GM23338 (cell line): Measurements from ENCODE around the gene RAD51D. TPM values are rescaled to one million over a fixed set of nuclear protein-coding genes. Genes with fewer than 3 reads are reported as not detected.

ENCODE experiments used
- ATAC-seq: fragments of 200-7000 bp; cut with Tn5 transposase; 3 replicates; pipeline ENCODE4 v1.9.1; 2020
- DNase-seq: peaks from one replicate; pipeline ENCODE4 v3.0.0-alpha.2; 2015; ENCODE audit warnings: low spot score
- H2AFZ ChIP-seq: fragments of 200-600 bp; sonication (generic); 2 replicates; pipeline ENCODE4 v1.8.0; 2016; ENCODE audit warnings: antibody characterized with exemption, mild to moderate bottlenecking, moderate library complexity
- H3F3A ChIP-seq: fragments of 200-600 bp; sonication (generic); replicated peaks from 2 replicates; pipeline ENCODE4 v1.8.0; 2017; ENCODE audit warnings: antibody characterized with exemption, mixed run types, low read depth
- H3K27ac ChIP-seq: fragments of 200-600 bp; sonication (generic); 2 replicates; pipeline ENCODE4 v1.6.1; 2016; ENCODE audit warnings: low read depth
- H3K27me3 ChIP-seq: fragments of 200-600 bp; sonication (generic); 2 replicates; pipeline ENCODE4 v1.8.0; 2016; ENCODE audit warnings: mild to moderate bottlenecking, mixed run types, moderate library complexity; ENCODE audit not compliant: insufficient read depth
- H3K36me3 ChIP-seq: fragments of 200-600 bp; sonication (generic); 2 replicates; pipeline ENCODE4 v1.8.0; 2016; ENCODE audit warnings: mild to moderate bottlenecking; ENCODE audit not compliant: insufficient read depth
- H3K4me1 ChIP-seq: fragments of 200-600 bp; sonication (generic); 2 replicates; pipeline ENCODE4 v1.8.0; 2016; ENCODE audit warnings: mild to moderate bottlenecking, moderate library complexity; ENCODE audit not compliant: insufficient read depth
- H3K4me2 ChIP-seq: fragments of 200-600 bp; sonication (generic); 2 replicates; pipeline ENCODE4 v1.7.1; 2017; ENCODE audit warnings: mixed run types
- H3K4me3 ChIP-seq: fragments of 200-600 bp; sonication (generic); 2 replicates; pipeline ENCODE4 v1.6.1; 2016; ENCODE audit warnings: mixed run types
- H3K79me2 ChIP-seq: fragments of 200-600 bp; sonication (generic); replicated peaks from 2 replicates; pipeline ENCODE4 v1.8.0; 2017; ENCODE audit warnings: mild to moderate bottlenecking; ENCODE audit not compliant: insufficient read depth
- H3K9me2 ChIP-seq: fragments of 200-600 bp; sonication (generic); 2 replicates; pipeline ENCODE4 v1.8.0; 2017; ENCODE audit not compliant: insufficient read depth
- H4K20me1 ChIP-seq: fragments of 200-600 bp; sonication (generic); replicated peaks from 2 replicates; pipeline ENCODE4 v1.8.0; 2017; ENCODE audit warnings: mild to moderate bottlenecking; ENCODE audit not compliant: insufficient read depth
- H3K27ac Mint-ChIP-seq: 2 replicates; pipeline ENCODE4 v1.8.0; 2020; ENCODE audit warnings: inconsistent platforms, mild to moderate bottlenecking, moderate library complexity, mixed read lengths
- H3K27me3 Mint-ChIP-seq: 3 replicates; pipeline ENCODE4 v1.8.0; 2022; ENCODE audit warnings: low read depth, mild to moderate bottlenecking, moderate library complexity, mixed read lengths, inconsistent platforms; ENCODE audit not compliant: insufficient read depth, poor library complexity
- H3K36me3 Mint-ChIP-seq: 3 replicates; pipeline ENCODE4 v1.8.0; 2021; ENCODE audit warnings: low read depth, mild to moderate bottlenecking, inconsistent platforms, moderate library complexity, mixed read lengths
- H3K4me1 Mint-ChIP-seq: 3 replicates; pipeline ENCODE4 v1.8.0; 2020; ENCODE audit warnings: mild to moderate bottlenecking, inconsistent platforms, mixed read lengths
- H3K4me3 Mint-ChIP-seq: 3 replicates; pipeline ENCODE4 v1.8.0; 2021; ENCODE audit warnings: moderate library complexity, mild to moderate bottlenecking, inconsistent platforms, mixed read lengths
- H3K9me3 Mint-ChIP-seq: 3 replicates; pipeline ENCODE4 v1.8.0; 2020; ENCODE audit warnings: moderate library complexity, mild to moderate bottlenecking, inconsistent platforms, mixed read lengths
- CREB1 ChIP-seq: fragments of 250-450 bp; sonication (Bioruptor Pico); IDR thresholded peaks from 2 replicates; pipeline ENCODE4 v1.5.0; 2020; ENCODE audit warnings: low read depth, mild to moderate bottlenecking, moderate library complexity
- CTCF ChIP-seq, 2 experiments: fragments of 200-600 bp in 1 of 2; sonication (generic) in 1 of 2; conservative IDR thresholded peaks; 2 replicates each; pipeline versions ENCODE4 v1.5.1 to v1.6.1; 2016 to 2017; ENCODE audit warnings: antibody characterized with exemption in 2 of 2, low read depth in 2 of 2, mild to moderate bottlenecking in 2 of 2, moderate library complexity in 1 of 2
- EZH2 ChIP-seq: fragments of 200-600 bp; sonication (generic); IDR thresholded peaks from one replicate; pipeline ENCODE4 v1.8.0; 2017; ENCODE audit warnings: antibody characterized with exemption, mild to moderate bottlenecking, low read depth; ENCODE audit not compliant: unreplicated experiment
- EZH2phosphoT487 ChIP-seq: fragments of 200-600 bp; sonication (generic); IDR thresholded peaks from one replicate; pipeline ENCODE4 v1.8.1; 2018; ENCODE audit warnings: antibody characterized with exemption; ENCODE audit not compliant: unreplicated experiment
- STAT1 ChIP-seq: IDR thresholded peaks from one replicate; pipeline ENCODE4 v1.6.1; 2016; ENCODE audit warnings: antibody characterized with exemption; ENCODE audit not compliant: unreplicated experiment
- ZNF114 ChIP-seq: fragments of 250-450 bp; sonication (Bioruptor Pico); IDR thresholded peaks from 2 replicates; pipeline ENCODE4 v1.5.0; 2020; ENCODE audit warnings: mild to moderate bottlenecking, moderate library complexity
- polyA plus RNA-seq: library from polyadenylated mRNA; unstranded; fragments of >200 nt; fragmentation: Nextera tagmentation; extraction: Ambion mirVana; gene quantifications from 2 replicates; pipeline ENCODE4 v1.2.1, GENCODE V29; 2016
- total RNA-seq: library from RNA; depleted of rRNA; stranded (reverse); fragments of >200 nt; shearing (Covaris generic); gene quantifications from 2 replicates; pipeline ENCODE4 v1.2.3, GENCODE V29; 2014
- TF ChIP-seq, protein P1 (sequence below): IDR thresholded peaks from one replicate; pipeline ENCODE4 v1.6.1; 2018; ENCODE audit warnings: antibody characterized with exemption; ENCODE audit not compliant: unreplicated experiment
- TF ChIP-seq, protein P2 (sequence below): IDR thresholded peaks from 2 replicates; pipeline ENCODE4 v1.6.1; 2016; ENCODE audit warnings: antibody characterized with exemption

Gene RAD51D
- total and polyA plus RNA-seq, 2 experiments from 2014 or later, result 5.9 to 11.0 TPM

GRCh38 chr17:35142467-35142796 lies 22.8 kb upstream of the RAD51D start:
- Histone ChIP-seq H3K4me1 (peaks cover 6% of the 10 kb centered on the region; the same call in 1 of the 2 replicates), H3K27ac (no peak overlapping the region), H3K79me2 (peaks cover 27% of the 10 kb centered on the region), H3K36me3 (peaks cover 19% of the 10 kb centered on the region), H2AFZ (peak overlapping the region; percentile 95), H4K20me1 (peaks cover 18% of the 10 kb centered on the region), H3K9me2 (no peaks in the 10 kb centered on the region), H3F3A (0 out of 2 replicates have a peak, but pooled peaks cover 7% of the 10 kb centered on the region), H3K4me3 (peak overlapping the region; percentile 98), H3K4me2 (peak overlapping the region; percentile 90), H3K27me3 (no peaks in the 10 kb centered on the region)
- H3K4me3 Mint-ChIP-seq, result peak overlapping the region; percentile 87
- H3K4me1 Mint-ChIP-seq, result peaks cover 12% of the 10 kb centered on the region; the same call in 2 of the 3 replicates
- no peak for DNase-seq
- peak; percentile 20 for ATAC-seq
- H3K27ac Mint-ChIP-seq, result peak overlapping the region; percentile 82; the same call in 1 of the 2 replicates
- H3K27me3 Mint-ChIP-seq, result peaks cover 18% of the 10 kb centered on the region
- peaks cover 22% of the 10 kb centered on the region for H3K36me3 Mint-ChIP-seq
- no peaks in the 10 kb centered on the region for H3K9me3 Mint-ChIP-seq
- TF ChIP-seq EZH2phosphoT487, result no peak
- TF ChIP-seq ZNF114 (CRISPR knock-in tag), result no peak
- TF ChIP-seq, protein P1, sequence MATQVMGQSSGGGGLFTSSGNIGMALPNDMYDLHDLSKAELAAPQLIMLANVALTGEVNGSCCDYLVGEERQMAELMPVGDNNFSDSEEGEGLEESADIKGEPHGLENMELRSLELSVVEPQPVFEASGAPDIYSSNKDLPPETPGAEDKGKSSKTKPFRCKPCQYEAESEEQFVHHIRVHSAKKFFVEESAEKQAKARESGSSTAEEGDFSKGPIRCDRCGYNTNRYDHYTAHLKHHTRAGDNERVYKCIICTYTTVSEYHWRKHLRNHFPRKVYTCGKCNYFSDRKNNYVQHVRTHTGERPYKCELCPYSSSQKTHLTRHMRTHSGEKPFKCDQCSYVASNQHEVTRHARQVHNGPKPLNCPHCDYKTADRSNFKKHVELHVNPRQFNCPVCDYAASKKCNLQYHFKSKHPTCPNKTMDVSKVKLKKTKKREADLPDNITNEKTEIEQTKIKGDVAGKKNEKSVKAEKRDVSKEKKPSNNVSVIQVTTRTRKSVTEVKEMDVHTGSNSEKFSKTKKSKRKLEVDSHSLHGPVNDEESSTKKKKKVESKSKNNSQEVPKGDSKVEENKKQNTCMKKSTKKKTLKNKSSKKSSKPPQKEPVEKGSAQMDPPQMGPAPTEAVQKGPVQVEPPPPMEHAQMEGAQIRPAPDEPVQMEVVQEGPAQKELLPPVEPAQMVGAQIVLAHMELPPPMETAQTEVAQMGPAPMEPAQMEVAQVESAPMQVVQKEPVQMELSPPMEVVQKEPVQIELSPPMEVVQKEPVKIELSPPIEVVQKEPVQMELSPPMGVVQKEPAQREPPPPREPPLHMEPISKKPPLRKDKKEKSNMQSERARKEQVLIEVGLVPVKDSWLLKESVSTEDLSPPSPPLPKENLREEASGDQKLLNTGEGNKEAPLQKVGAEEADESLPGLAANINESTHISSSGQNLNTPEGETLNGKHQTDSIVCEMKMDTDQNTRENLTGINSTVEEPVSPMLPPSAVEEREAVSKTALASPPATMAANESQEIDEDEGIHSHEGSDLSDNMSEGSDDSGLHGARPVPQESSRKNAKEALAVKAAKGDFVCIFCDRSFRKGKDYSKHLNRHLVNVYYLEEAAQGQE, result no peak
- TF ChIP-seq CREB1 (CRISPR knock-in tag), result no peak
- TF ChIP-seq EZH2, result no peak
- TF ChIP-seq STAT1, result no peak
- TF ChIP-seq, protein P2, sequence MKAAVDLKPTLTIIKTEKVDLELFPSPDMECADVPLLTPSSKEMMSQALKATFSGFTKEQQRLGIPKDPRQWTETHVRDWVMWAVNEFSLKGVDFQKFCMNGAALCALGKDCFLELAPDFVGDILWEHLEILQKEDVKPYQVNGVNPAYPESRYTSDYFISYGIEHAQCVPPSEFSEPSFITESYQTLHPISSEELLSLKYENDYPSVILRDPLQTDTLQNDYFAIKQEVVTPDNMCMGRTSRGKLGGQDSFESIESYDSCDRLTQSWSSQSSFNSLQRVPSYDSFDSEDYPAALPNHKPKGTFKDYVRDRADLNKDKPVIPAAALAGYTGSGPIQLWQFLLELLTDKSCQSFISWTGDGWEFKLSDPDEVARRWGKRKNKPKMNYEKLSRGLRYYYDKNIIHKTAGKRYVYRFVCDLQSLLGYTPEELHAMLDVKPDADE, result no peak

DNA sequence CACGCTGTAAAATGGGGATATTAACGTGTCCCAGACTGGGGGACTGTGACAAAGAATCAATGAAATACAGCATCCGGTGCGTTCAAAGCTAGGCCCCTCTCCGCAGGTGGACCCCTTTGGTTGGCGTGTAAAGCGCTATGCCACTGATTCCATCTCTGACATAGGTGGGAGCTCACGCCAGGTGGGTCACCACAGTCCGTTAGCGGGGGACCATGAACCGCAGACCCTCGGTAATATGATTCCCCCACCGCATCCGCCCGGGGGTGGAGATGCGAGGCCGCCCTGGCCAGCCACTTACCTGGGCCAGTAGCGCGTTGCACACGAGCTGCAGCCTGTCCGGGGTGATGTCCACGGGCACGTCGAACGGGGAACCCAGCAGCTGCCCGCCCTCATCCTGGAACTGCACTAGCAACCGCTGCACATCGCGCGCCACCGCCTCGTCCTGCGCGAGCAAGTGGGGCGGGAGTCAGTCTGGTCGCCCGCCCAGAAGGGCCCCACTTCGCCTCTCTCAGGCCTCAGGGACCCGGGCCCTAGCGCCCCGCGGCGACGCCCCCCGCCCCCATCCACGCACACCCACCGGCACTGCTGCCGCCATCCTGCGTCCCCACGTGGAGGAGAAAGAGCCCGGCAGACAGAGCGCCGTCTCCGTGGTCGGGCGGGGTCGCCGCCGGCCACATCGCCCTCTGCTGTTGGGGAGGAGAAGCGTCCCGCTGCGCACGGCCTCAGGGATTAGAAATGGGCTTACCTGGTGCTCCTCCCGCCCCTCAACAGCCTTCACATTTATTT lies 22.2 kb upstream of the RAD51D start, which contains the start of gene NLE1:
Gene NLE1, minus strand, starts transcription at position 623 of the 786 bp plus-strand sequence. Its CDS starts 28 bp downstream, at position 595.
- Histone ChIP-seq H3K27me3 (no peaks in the 10 kb centered on the region), H3F3A (0 out of 2 replicates have a peak, but pooled peaks cover 7% of the 10 kb centered on the region), H3K79me2 (peaks cover 27% of the 10 kb centered on the region), H3K36me3 (peaks cover 25% of the 10 kb centered on the region), H2AFZ (peak within 1 kb of the TSS; percentile 95), H3K4me1 (peaks cover 6% of the 10 kb centered on the region; the same call in 1 of the 2 replicates), H3K4me2 (peak within 1 kb of the TSS; percentile 90), H4K20me1 (peaks cover 18% of the 10 kb centered on the region), H3K4me3 (peak within 1 kb of the TSS; percentile 98), H3K9me2 (no peaks in the 10 kb centered on the region), H3K27ac (no peak within 1 kb of the TSS)
- H3K9me3 Mint-ChIP-seq, result no peaks in the 10 kb centered on the region
- H3K4me3 Mint-ChIP-seq, result peak within 1 kb of the TSS; percentile 87
- H3K27me3 Mint-ChIP-seq, result peaks cover 14% of the 10 kb centered on the region
- peak; percentile 84 for DNase-seq
- H3K4me1 Mint-ChIP-seq, result peaks cover 7% of the 10 kb centered on the region; the same call in 2 of the 3 replicates
- H3K36me3 Mint-ChIP-seq, result peaks cover 27% of the 10 kb centered on the region
- H3K27ac Mint-ChIP-seq, result peak within 1 kb of the TSS; percentile 82
- peak; percentile 94 for ATAC-seq
- TF ChIP-seq CTCF (conservative IDR thresholded peaks at IDR 0.05; ENCODE audit: low read depth in 2 of 2), result peak; percentile 70 to 88
